Liver (tissue), 3 donors: ENCODE measurements around the gene IFNLR1.

Source experiments
- JUND ChIP-seq, 2 donors: IDR thresholded peaks; 2 replicates each; pipeline ENCODE4 v1.6.1; 2016; ENCODE audit warnings: antibody characterized with exemption in 2 of 2
- RAD21 ChIP-seq, 2 donors: IDR thresholded peaks; 2 replicates each; pipeline ENCODE4 v1.6.1; 2016; ENCODE audit warnings: antibody characterized with exemption in 2 of 2, mild to moderate bottlenecking in 2 of 2
- TAF1 ChIP-seq: conservative IDR thresholded peaks from 2 replicates; pipeline ENCODE4 v1.6.1; 2016; ENCODE audit warnings: antibody characterized with exemption, mild to moderate bottlenecking
- YY1 ChIP-seq: IDR thresholded peaks from 2 replicates; pipeline ENCODE4 v1.6.1; 2016; ENCODE audit warnings: antibody characterized with exemption, mild to moderate bottlenecking
- TF ChIP-seq, protein P1 (sequence below): fragments of 150-350 bp; IDR thresholded peaks from 2 replicates; pipeline ENCODE4 v1.5.1; 2017; ENCODE audit warnings: improper control_type of control experiment, low read depth, low read length; ENCODE audit not compliant: missing input control
- donor health status: healthy.
- donor health status: healthy.

DNA sequence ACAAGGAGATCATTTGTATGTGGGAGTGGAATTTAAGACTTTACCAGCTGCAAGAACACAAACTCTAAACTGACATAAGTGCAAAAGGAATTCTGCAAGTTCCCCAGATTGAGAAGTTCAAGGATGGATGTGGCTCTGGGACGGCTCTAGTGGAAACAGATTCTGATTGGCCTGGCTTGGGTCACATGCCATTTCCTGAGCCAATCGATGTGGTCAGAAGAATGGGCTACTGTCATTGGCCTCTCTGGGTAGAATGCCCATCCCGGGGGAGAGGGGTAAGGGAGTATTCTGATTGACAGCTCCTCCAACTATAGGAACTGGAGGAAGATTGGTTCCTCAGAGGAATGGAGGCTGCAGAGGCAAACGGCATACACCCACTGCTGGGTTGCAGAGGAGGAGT is 6.0 kb upstream of the IFNLR1 start:
- TF ChIP-seq, protein P1, sequence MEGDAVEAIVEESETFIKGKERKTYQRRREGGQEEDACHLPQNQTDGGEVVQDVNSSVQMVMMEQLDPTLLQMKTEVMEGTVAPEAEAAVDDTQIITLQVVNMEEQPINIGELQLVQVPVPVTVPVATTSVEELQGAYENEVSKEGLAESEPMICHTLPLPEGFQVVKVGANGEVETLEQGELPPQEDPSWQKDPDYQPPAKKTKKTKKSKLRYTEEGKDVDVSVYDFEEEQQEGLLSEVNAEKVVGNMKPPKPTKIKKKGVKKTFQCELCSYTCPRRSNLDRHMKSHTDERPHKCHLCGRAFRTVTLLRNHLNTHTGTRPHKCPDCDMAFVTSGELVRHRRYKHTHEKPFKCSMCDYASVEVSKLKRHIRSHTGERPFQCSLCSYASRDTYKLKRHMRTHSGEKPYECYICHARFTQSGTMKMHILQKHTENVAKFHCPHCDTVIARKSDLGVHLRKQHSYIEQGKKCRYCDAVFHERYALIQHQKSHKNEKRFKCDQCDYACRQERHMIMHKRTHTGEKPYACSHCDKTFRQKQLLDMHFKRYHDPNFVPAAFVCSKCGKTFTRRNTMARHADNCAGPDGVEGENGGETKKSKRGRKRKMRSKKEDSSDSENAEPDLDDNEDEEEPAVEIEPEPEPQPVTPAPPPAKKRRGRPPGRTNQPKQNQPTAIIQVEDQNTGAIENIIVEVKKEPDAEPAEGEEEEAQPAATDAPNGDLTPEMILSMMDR, result no peak
- TF ChIP-seq JUND (IDR thresholded peaks at IDR 0.05) (no peak), TAF1 (no peak), YY1 (no peak), RAD21 (IDR thresholded peaks at IDR 0.05) (no peak)
